D721Med (cell line): ENCODE results near the gene ELFN1.

Experiments
- DNase-seq: peaks from one replicate; pipeline ENCODE4 v3.0.0; 2011; ENCODE audit warnings: low spot score; ENCODE audit not compliant: insufficient read length
- FAIRE-seq: peaks from 2 replicates; lab custom pipeline; 2011; peaks lifted over from hg19 to GRCh38; lab: Jason Lieb, UNC
- TF ChIP-seq, protein P1 (sequence below): IDR thresholded peaks from 2 replicates; pipeline ENCODE4 v1.5.1; 2012; ENCODE audit warnings: mild to moderate bottlenecking, control low read depth; ENCODE audit not compliant: insufficient read depth; ENCODE audit errors: missing control alignments

The ELFN1 gene

DNA sequence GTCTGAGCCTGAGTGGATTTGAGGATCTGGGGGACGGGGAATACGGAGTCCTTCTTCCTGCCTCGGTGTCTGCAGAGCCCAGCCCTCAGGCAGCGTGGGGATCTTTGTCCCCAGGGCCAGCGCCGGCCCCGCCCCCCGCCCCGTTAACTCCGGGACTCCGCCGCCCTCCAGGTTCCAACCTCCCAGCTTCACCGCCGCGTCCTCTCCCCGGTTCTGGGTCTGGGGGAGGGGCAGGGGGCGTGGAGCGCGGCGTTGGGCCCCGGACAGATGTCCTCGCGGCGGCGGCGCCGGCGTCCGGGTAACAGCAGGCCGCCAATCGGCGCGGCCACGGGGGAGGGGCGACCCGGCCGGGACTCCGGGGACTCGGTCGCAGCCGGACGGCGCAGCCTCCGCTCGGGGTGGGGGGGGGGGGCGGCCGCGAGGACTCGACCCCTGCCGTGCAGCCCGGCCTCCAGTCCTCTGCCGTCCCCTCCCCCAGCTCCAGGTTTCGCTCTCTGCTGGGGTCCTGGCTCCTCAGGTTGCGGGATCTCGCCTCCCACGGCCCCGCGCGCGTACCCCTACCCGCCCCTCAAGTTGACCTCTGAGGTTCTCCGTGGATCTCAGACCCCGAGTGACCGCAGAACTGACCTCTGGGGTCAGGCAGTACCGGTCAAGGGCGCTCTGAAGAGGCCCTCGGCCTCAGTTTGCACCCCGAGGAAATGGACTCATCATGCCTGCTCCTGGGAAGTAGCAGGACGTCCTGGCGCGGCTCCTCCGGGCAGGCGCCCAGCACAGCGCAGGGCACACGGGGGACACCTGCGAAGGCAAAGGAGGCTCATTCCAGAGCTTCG lies 2.3 kb upstream of the ELFN1 start:
- DNase-seq, result no peak
- TF ChIP-seq, protein P1, sequence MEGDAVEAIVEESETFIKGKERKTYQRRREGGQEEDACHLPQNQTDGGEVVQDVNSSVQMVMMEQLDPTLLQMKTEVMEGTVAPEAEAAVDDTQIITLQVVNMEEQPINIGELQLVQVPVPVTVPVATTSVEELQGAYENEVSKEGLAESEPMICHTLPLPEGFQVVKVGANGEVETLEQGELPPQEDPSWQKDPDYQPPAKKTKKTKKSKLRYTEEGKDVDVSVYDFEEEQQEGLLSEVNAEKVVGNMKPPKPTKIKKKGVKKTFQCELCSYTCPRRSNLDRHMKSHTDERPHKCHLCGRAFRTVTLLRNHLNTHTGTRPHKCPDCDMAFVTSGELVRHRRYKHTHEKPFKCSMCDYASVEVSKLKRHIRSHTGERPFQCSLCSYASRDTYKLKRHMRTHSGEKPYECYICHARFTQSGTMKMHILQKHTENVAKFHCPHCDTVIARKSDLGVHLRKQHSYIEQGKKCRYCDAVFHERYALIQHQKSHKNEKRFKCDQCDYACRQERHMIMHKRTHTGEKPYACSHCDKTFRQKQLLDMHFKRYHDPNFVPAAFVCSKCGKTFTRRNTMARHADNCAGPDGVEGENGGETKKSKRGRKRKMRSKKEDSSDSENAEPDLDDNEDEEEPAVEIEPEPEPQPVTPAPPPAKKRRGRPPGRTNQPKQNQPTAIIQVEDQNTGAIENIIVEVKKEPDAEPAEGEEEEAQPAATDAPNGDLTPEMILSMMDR, result no peak
- no peak for FAIRE-seq

DNA sequence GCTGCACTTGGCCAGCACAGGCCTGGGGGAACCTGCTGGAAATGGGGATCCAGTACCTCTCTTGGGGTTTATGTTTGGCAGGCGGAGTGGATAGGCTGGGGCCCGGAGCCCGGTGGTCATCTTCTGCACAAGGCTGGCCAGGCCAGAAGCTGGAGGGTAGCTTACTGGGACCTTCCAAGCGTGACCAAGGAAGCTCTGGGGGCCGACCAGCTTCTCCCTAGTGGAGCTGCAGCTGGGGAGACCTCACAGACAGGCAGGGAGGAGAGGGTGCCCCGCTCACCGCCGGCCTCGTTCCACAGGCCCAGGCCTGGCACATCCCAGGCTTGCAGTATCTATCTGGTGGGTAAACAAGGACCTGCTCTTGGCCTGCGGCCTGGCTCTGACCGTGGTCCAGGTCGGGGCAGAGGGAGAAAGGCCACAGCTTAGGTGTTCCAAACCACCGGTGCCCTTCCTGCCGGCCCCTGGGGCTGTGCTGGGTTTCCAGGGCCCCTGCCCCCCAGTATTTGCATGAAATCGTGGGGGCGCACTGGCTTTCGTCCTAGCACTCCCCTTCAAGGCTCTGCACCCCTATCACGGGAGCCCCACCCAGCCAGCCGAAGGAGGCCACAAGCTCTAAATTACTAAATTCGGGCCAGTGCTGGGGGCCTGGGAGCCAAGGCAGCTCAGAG lies 1.5 kb upstream of the ELFN1 start:
- DNase-seq, result no peak
- TF ChIP-seq, protein P1, result no peak
- no peak for FAIRE-seq

DNA sequence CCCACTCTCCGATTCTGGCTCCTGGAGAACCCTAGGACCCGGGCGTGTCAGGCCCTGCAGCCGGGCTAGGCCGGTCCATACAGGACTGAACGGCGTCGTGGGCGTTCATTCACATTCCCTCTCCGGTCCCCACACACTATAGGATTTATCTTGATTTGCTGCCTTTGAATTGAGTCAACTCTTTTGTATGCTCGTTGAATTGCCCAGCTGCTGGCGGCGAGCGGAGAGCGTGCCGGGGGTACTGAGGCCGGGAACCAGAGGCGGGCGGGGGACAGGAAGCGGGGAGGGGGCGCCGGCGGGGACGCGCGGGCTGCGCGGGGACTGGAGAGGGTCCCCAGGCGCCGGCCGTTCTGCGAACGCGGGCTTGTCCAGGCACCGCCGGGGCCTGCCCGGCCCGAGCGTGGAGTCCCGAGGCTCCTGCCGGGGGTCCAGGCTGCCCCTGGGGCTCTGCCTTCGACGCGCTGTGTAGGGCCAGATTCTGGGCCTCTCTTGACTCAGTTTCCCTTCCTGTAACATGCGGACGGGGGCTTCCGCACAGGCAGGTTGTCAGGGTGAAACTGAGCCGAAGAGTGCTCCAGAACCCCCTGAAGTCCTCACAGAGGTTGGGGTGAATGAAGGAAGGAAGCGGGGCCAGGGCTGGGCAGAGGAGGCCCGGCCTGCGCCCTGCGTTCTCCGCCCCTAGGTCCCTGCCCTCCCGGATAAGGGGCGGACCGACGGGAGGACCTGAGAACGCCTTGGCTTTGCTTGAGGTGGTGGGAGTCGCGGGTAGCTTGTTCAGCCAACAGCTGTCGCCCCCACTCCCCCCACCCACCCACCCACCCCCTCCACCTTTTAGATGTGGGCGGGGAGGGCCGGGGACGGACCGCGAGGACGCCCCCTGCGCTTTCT lies 769 bp upstream of the ELFN1 start:
- DNase-seq (no peak), FAIRE-seq (no peak)
- TF ChIP-seq, protein P1, result no peak

DNA sequence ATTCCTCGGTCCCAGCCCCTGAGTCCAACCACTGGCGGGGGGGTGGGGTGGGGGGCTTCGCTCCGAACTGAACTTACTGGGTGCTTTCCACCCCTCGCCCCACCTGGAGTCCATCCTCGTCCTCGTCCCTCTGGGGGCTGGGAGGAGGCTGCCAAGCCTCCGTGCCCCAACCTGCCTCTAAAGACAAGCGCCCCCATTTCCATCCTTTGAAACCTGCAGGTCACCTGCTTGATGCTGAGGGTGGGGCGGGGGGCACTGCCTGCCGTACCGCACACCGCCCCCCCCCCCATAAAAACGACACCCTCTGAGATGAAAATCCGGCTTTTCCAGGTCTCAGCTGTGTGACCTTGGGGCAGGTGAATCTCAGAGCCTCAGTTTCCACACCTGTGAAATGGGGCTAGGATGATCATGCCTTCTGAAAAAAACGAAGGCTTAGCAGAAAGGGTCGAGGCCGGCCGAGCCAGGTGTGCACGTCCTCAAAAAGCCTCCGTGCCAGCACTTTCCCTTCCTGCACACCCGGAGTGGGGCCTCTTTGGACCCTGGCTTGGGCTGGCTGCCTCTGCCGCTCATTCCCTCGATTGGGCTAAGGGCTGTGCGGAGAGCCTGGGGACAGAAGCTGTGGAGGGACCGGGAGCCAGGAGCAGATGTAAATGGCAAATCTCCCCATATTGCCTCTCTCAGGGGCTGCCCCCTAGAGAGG lies 967 bp downstream of the ELFN1 start:
- no peak for FAIRE-seq
- no peak for DNase-seq
- TF ChIP-seq, protein P1, result no peak

DNA sequence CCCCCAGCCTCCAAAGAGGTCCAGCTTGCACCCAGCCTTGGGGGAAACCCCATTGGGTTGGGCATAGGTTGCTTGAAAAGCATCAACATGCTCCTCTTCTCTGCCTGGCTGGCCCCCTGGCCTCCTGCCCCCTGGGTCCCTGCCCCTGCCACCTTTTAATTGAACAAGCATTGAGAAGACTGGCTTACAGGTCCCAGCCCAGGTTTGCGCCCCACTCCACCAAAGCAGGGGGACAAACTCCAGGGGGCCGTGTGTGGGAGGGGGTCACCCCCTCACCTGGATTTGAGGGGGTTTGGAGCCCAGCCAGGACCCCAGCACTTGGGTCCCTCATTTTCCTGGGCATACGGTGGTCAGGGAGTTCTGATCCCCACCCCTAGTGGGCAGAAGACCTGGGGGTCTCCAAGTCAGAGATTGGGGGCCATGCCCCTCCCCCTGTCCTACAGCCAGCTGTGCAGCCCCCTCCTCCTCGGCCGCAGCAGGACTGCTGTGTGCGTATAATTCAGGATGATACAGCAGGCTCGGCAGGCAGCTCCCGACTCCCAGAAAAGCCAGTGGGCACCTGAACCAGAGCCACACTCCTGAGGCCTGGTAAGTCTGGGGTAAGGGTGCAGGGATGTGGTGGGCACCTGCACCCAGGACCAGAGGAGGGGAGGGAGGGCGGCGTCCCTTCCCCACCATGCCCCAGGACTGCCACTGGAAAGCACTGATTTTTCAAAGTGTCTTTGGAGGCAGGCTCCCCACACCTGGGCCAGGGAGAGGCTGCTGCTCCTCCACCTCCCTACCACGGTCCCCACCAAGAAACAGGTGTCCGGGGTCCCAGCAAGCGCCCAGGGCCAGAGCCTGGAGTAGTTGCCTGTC lies 1.7 kb downstream of the ELFN1 start:
- FAIRE-seq (no peak), DNase-seq (no peak)
- TF ChIP-seq, protein P1, result no peak

DNA sequence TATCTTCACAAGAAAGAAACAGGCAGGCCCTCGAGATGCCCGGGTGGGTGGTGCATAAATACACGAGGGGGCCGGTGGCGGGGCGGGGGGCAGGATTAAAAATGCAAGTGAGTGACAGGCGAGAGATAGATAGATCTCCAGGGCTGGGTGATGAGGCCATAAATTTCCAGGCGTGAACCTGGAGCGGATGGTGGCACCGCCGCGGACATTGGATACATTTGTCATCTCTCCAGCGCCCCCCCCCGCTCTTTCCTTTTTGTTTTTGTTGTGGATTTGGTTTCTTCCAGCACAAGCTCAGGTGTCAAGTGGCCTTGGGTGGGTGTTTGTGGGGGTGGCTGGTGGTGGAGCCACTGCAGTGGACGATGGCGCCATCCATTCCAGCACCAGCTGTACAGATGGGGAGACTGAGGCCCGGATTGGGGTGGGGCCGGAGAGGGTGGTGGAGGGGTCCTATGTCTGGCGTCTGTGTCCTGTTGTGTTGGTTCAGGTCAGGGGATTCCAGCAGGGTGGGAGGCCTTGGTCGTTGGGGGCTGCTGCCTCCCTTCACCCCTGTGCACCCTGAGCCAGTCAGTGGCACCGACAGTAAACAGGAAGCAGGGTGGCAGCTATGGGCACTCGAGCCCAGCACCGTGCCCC lies 2.9 kb downstream of the ELFN1 start:
- DNase-seq (no peak), FAIRE-seq (no peak)
- TF ChIP-seq, protein P1, result no peak
